Measurements from ENCODE around the gene WSCD1.

WSCD1 gene

GRCh38 chr17:6085812-6086211 is 15.6 kb downstream of the WSCD1 start:
- Histone ChIP-seq H3K36me3 (ENCODE audit: control insufficient read depth, insufficient read depth, low read length) (no peaks in the 10 kb centered on the region), H3K27me3 (replicated peaks; ENCODE audit: control insufficient read depth, insufficient read depth, low read length) (peaks cover 1% of the 10 kb centered on the region), H3K4me3 (replicated peaks; ENCODE audit: low read depth, low read length) (no peak overlapping the region)
- no peak for TF ChIP-seq CTCF (IDR thresholded peaks at IDR 0.05; ENCODE audit: insufficient read depth, low read length, poor library complexity, severe bottlenecking)
- no peak for DNase-seq (ENCODE audit: extremely low read depth, insufficient read length)

GRCh38 chr17:6086603-6087400 is 16.6 kb downstream of the WSCD1 start:
- Histone ChIP-seq H3K36me3 (ENCODE audit: control insufficient read depth, insufficient read depth, low read length) (no peaks in the 10 kb centered on the region), H3K4me3 (replicated peaks; ENCODE audit: low read depth, low read length) (no peak overlapping the region), H3K27me3 (replicated peaks; ENCODE audit: control insufficient read depth, insufficient read depth, low read length) (peaks cover 1% of the 10 kb centered on the region)
- TF ChIP-seq CTCF (IDR thresholded peaks at IDR 0.05; ENCODE audit: insufficient read depth, low read length, poor library complexity, severe bottlenecking): no peak
- no peak for DNase-seq (ENCODE audit: extremely low read depth, insufficient read length)

- TF ChIP-seq CTCF (IDR thresholded peaks at IDR 0.05; ENCODE audit: insufficient read depth, low read length, poor library complexity, severe bottlenecking): no peak
- Histone ChIP-seq H3K4me3 (replicated peaks; ENCODE audit: low read depth, low read length) (no peak overlapping the region), H3K27me3 (replicated peaks; ENCODE audit: control insufficient read depth, insufficient read depth, low read length) (peaks cover 3% of the 10 kb centered on the region), H3K36me3 (ENCODE audit: control insufficient read depth, insufficient read depth, low read length) (no peaks in the 10 kb centered on the region)
- DNase-seq (ENCODE audit: extremely low read depth, insufficient read length): no peak
Measured at GRCh38 chr17:6088141-6088540, 18.0 kb downstream of the WSCD1 start.

GRCh38 chr17:6090253-6090652 is 20.1 kb downstream of the WSCD1 start:
- H3K27me3 ChIP-seq (replicated peaks; ENCODE audit: control insufficient read depth, insufficient read depth, low read length): peaks cover 3% of the 10 kb centered on the region
- H3K36me3 ChIP-seq (ENCODE audit: control insufficient read depth, insufficient read depth, low read length): no peaks in the 10 kb centered on the region
- no peak for DNase-seq (ENCODE audit: extremely low read depth, insufficient read length)
- TF ChIP-seq CTCF (IDR thresholded peaks at IDR 0.05; ENCODE audit: insufficient read depth, low read length, poor library complexity, severe bottlenecking): no peak
- H3K4me3 ChIP-seq (replicated peaks; ENCODE audit: low read depth, low read length): no peak overlapping the region

GRCh38 chr17:6092182-6092902 is 22.2 kb downstream of the WSCD1 start:
- TF ChIP-seq CTCF (IDR thresholded peaks at IDR 0.05; ENCODE audit: insufficient read depth, low read length, poor library complexity, severe bottlenecking): no peak
- no peak overlapping the region for H3K4me3 ChIP-seq (replicated peaks; ENCODE audit: low read depth, low read length)
- H3K36me3 ChIP-seq (ENCODE audit: control insufficient read depth, insufficient read depth, low read length): no peaks in the 10 kb centered on the region
- DNase-seq (ENCODE audit: extremely low read depth, insufficient read length): no peak
- H3K27me3 ChIP-seq (replicated peaks; ENCODE audit: control insufficient read depth, insufficient read depth, low read length): peaks cover 3% of the 10 kb centered on the region
